Jurkat, Clone E6-1 (cell line): ENCODE data around the gene ZNF462.

Source experiments
- DNase-seq: peaks from one replicate; pipeline ENCODE4 v3.0.0-alpha.2; 2011; ENCODE audit warnings: low read depth, low spot score
- H3K4me3 ChIP-seq: 2 replicates; pipeline ENCODE4 v1.5.1; 2011; ENCODE audit warnings: mild to moderate bottlenecking, low read length, control low read depth, moderate library complexity

The ZNF462 gene

GRCh38 chr9:106918825-106919509, 56.0 kb downstream of the ZNF462 start:
- no peak for DNase-seq
- H3K4me3 ChIP-seq: no peak overlapping the region

- no peak for DNase-seq
Observed at GRCh38 chr9:106920091-106920490, 57.1 kb downstream of the ZNF462 start.

GRCh38 chr9:106920701-106921283, 57.8 kb downstream of the ZNF462 start:
- DNase-seq: no peak

More at GRCh38 chr9:106920091-106920490, 57.1 kb downstream of the ZNF462 start:
- no peak overlapping the region for H3K4me3 ChIP-seq

GRCh38 chr9:106921341-106921899, 58.5 kb downstream of the ZNF462 start:
- peak; percentile 91 for DNase-seq
- H3K4me3 ChIP-seq: peak overlapping the region; percentile 9; the same call in 1 of the 2 replicates

More at GRCh38 chr9:106920701-106921283, 57.8 kb downstream of the ZNF462 start:
- H3K4me3 ChIP-seq: peak overlapping the region; percentile 9

- no peak for DNase-seq
- H3K4me3 ChIP-seq: no peak overlapping the region
Observed at GRCh38 chr9:106922026-106922425, 59.1 kb downstream of the ZNF462 start.

GRCh38 chr9:106925392-106925791, 62.4 kb downstream of the ZNF462 start:
- DNase-seq: no peak
- no peak overlapping the region for H3K4me3 ChIP-seq

GRCh38 chr9:106927916-106928315, 65.0 kb downstream of the ZNF462 start:
- DNase-seq: no peak
- H3K4me3 ChIP-seq: no peak overlapping the region

- no peak overlapping the region for H3K4me3 ChIP-seq
- no peak for DNase-seq
Observed at GRCh38 chr9:106928350-106928749, 65.4 kb downstream of the ZNF462 start.

GRCh38 chr9:106929471-106930177, 66.7 kb downstream of the ZNF462 start:
- H3K4me3 ChIP-seq: no peak overlapping the region
- no peak for DNase-seq

GRCh38 chr9:106930477-106930876, 67.5 kb downstream of the ZNF462 start:
- no peak overlapping the region for H3K4me3 ChIP-seq
- no peak for DNase-seq

- no peak for DNase-seq
- H3K4me3 ChIP-seq: no peak overlapping the region
Observed at GRCh38 chr9:106931466-106931865, 68.5 kb downstream of the ZNF462 start.

- DNase-seq: no peak
- H3K4me3 ChIP-seq: no peak overlapping the region
Observed at GRCh38 chr9:106932178-106932577, 69.2 kb downstream of the ZNF462 start.

GRCh38 chr9:106932675-106933074, 69.7 kb downstream of the ZNF462 start:
- no peak overlapping the region for H3K4me3 ChIP-seq
- no peak for DNase-seq

- no peak overlapping the region for H3K4me3 ChIP-seq
- no peak for DNase-seq
Observed at GRCh38 chr9:106933470-106933869, 70.5 kb downstream of the ZNF462 start.

- H3K4me3 ChIP-seq: no peak overlapping the region
- no peak for DNase-seq
Observed at GRCh38 chr9:106934442-106935238, 71.7 kb downstream of the ZNF462 start.

- no peak for DNase-seq
- H3K4me3 ChIP-seq: no peak overlapping the region
Observed at GRCh38 chr9:106936680-106937079, 73.7 kb downstream of the ZNF462 start.

GRCh38 chr9:106941916-106942315, 79.0 kb downstream of the ZNF462 start:
- no peak overlapping the region for H3K4me3 ChIP-seq
- no peak for DNase-seq

GRCh38 chr9:106945727-106946660, 83.0 kb downstream of the ZNF462 start:
- no peak overlapping the region for H3K4me3 ChIP-seq
- no peak for DNase-seq
